ENCODE measurements around the gene DPY19L3.

Gene DPY19L3, protein sequence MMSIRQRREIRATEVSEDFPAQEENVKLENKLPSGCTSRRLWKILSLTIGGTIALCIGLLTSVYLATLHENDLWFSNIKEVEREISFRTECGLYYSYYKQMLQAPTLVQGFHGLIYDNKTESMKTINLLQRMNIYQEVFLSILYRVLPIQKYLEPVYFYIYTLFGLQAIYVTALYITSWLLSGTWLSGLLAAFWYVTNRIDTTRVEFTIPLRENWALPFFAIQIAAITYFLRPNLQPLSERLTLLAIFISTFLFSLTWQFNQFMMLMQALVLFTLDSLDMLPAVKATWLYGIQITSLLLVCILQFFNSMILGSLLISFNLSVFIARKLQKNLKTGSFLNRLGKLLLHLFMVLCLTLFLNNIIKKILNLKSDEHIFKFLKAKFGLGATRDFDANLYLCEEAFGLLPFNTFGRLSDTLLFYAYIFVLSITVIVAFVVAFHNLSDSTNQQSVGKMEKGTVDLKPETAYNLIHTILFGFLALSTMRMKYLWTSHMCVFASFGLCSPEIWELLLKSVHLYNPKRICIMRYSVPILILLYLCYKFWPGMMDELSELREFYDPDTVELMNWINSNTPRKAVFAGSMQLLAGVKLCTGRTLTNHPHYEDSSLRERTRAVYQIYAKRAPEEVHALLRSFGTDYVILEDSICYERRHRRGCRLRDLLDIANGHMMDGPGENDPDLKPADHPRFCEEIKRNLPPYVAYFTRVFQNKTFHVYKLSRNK

DNA sequence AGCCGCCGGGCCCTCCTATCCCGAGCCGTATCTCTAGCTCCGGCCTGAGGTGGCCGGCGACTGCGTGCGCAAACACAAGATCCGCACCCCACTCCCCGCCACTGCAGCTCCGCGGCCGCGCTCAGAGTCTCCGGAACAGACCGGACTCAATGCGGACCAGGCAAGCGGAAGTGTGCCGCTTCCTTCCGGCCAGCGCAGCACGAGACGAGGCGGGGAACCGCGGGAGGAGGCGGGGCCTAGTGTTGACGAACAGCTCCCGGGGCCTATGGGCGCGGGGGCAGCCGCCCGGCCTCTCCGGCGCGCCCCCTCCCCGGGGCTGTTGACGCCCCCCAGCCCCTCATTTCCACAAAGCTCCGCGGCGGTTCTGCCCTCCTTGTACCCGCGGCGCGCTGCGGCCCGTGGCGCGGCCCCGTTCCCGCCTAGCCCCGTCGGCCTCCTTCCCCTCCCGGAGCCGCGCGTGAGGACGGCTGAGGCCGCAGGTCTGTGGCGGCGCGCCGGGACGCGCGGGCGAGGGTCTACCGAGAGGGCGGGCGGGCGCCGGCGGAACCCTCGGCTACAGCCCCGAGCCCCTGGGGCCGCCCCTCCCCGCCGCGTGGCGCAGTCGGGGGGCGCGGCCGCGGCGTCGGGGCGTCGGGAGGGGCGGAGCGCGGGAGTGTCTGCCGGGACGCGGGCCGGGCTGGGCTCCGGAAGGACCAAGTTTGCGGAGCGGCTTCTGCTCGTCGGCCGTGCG lies at the start of gene DPY19L3:
DPY19L3 (plus strand) TSS at position 340 of the 730 bp plus-strand sequence. CDS start 2,484 bp downstream, outside the sequence.
- DNase-seq (ENCODE audit: low read depth), result peak; percentile 95
- H3K4me3 ChIP-seq (ENCODE audit: low read depth, low read length), result peak within 1 kb of the TSS; percentile 91
- TF ChIP-seq, protein P1, sequence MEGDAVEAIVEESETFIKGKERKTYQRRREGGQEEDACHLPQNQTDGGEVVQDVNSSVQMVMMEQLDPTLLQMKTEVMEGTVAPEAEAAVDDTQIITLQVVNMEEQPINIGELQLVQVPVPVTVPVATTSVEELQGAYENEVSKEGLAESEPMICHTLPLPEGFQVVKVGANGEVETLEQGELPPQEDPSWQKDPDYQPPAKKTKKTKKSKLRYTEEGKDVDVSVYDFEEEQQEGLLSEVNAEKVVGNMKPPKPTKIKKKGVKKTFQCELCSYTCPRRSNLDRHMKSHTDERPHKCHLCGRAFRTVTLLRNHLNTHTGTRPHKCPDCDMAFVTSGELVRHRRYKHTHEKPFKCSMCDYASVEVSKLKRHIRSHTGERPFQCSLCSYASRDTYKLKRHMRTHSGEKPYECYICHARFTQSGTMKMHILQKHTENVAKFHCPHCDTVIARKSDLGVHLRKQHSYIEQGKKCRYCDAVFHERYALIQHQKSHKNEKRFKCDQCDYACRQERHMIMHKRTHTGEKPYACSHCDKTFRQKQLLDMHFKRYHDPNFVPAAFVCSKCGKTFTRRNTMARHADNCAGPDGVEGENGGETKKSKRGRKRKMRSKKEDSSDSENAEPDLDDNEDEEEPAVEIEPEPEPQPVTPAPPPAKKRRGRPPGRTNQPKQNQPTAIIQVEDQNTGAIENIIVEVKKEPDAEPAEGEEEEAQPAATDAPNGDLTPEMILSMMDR (conservative IDR thresholded peaks at IDR 0.05; ENCODE audit: low read depth, low read length), result no peak

DNA sequence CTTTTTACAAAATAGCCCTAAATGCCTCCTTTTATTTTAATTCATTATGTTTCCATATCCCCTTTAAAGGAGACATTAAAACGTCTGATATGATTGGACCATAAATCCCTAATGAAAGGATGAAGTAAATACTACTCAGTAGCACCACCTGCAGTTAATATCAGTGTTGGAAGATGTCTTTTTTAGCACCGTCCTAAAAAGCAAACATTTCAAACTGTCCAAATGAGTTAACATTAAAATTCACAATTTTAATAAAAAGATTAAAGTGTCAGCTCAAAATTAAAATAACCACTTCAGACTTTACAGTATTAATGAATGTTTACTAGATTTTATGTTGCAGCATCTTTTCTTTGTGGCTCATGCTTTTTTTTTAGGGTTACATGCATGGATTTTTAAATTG lies 47.9 kb upstream of the DPY19L3 start:
- TF ChIP-seq, protein P1 (conservative IDR thresholded peaks at IDR 0.05; ENCODE audit: low read depth, low read length), result peak; percentile 42
- no peak overlapping the region for H3K4me3 ChIP-seq (ENCODE audit: low read depth, low read length)
- DNase-seq (ENCODE audit: low read depth), result peak; percentile 43

DNA sequence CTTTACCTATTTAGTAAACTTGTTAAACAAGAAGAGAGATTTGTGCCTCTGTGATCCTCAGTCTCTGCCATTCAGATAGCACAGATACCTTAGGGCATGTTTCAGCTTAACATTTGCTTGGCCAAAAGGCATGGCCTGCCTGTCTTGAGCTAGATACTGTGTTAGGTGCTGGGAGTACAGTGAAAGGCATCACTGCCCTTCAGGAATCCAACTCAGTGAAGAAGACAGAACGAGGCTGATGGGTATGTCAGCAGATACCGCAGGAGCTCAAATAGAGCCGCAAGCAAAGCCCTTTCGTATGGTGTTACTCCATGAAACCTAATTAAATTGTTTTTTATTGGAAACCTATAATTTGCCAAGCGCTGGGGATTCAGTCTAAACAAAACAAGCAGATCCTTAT lies 47.2 kb upstream of the DPY19L3 start:
- no peak for DNase-seq (ENCODE audit: low read depth)
- TF ChIP-seq, protein P1 (conservative IDR thresholded peaks at IDR 0.05; ENCODE audit: low read depth, low read length), result no peak
- no peak overlapping the region for H3K4me3 ChIP-seq (ENCODE audit: low read depth, low read length)

DNA sequence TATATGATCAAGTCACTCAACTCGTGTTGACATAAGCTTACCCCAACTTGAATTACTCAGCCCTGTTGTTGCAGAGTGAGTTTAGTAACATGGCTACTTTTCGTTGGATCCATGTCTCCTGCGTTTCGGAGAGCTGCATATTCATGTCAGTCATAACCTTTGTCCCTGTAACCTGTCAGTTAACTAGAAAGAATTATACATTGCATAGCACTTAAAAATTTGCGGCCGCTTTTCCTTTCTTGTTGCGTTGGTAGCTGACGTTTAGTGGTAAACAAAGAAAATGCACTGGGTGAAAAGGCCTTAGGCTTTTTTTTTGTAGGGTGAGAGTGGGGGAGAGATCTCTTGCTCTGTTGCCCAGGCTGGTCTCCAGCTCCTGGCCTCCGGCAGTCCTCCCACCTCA lies 46.0 kb upstream of the DPY19L3 start:
- no peak for DNase-seq (ENCODE audit: low read depth)
- TF ChIP-seq, protein P1 (conservative IDR thresholded peaks at IDR 0.05; ENCODE audit: low read depth, low read length), result no peak
- no peak overlapping the region for H3K4me3 ChIP-seq (ENCODE audit: low read depth, low read length)

DNA sequence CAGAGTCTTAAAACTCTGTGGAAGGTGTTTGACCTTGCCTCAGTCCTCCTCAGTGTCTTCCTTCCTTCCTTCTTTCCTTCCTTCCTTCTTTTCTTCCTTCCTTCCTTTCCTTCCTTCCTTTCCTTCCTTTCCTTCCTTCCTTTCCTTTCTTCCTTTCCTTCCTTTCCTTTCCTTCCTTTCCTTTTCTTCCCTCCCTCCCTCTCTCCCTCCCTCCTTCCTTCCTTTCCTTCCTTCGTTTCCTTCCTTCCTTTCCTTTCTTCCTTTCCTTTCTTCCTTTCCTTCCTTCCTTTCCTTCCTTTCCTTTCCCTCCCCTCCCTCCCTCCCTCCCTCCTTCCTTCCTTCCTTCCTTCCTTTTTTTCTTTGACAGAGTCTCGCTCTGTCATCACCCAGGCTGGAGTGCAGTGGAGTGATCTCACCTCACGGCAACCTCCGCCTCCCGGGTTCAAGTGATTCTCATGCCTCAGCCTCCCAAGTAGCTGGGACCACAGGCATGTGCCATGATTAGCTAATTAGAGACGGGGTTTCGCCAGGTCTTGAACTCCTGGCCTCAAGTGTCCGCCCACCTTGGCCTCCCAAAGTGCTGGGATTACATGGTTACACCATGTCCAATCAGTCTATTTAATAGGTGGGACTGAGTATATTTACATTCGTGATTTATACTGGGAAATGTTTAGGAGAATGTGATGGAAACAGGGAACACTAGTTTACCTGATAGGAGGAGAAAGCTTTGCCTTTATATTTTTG lies 43.8 kb upstream of the DPY19L3 start:
- no peak for DNase-seq (ENCODE audit: low read depth)
- H3K4me3 ChIP-seq (ENCODE audit: low read depth, low read length), result no peak overlapping the region
- TF ChIP-seq, protein P1 (conservative IDR thresholded peaks at IDR 0.05; ENCODE audit: low read depth, low read length), result no peak

DNA sequence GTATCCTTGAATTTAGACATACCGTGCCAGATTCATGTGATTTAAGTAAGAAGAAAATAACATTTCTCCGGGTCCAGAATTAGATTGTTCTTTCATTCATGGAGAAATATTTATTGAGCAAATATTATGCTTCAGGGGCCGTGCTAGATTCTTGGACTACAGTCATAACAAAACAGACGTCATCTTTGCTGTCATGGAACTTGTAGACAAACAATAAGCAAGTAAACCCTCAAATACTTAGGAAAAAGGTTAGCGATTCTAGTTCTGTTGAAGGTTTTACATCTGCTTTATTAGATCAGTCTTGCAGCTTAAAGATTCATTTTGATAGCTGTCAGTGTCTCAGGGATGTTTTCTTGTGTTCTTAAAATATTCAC lies 43.3 kb upstream of the DPY19L3 start:
- TF ChIP-seq, protein P1 (conservative IDR thresholded peaks at IDR 0.05; ENCODE audit: low read depth, low read length), result no peak
- no peak for DNase-seq (ENCODE audit: low read depth)
- H3K4me3 ChIP-seq (ENCODE audit: low read depth, low read length), result no peak overlapping the region
